Kidney epithelial cell (primary cell): ENCODE measurements around the gene LRP2BP. TPM values are rescaled to one million over a fixed set of nuclear protein-coding genes. Genes with fewer than 3 reads are reported as not detected.
A peak's percentile ranks its signal among the peaks of the same experiment; 100 is the strongest.

Experiments used
- DNase-seq: peaks from one replicate; pipeline ENCODE4 v3.0.0-alpha.2; 2010; ENCODE audit warnings: low read depth
- H3K27me3 ChIP-seq: 2 replicates; pipeline ENCODE4 v1.6.0; 2011; ENCODE audit warnings: low read length; ENCODE audit not compliant: control insufficient read depth, insufficient read depth
- H3K36me3 ChIP-seq: 2 replicates; pipeline ENCODE4 v1.5.1; 2011; ENCODE audit warnings: low read length; ENCODE audit not compliant: control insufficient read depth, insufficient read depth
- H3K4me3 ChIP-seq: 2 replicates; pipeline ENCODE4 v1.5.1; 2011; ENCODE audit warnings: low read depth, mild to moderate bottlenecking, control low read depth, low read length
- CTCF ChIP-seq: IDR thresholded peaks from 2 replicates; pipeline ENCODE4 v1.5.1; 2011; ENCODE audit warnings: mild to moderate bottlenecking, moderate library complexity, low read length, control low read depth, inconsistent platforms; ENCODE audit not compliant: insufficient read depth, poor library complexity, severe bottlenecking
- total RNA-seq: library from RNA; depleted of rRNA; stranded (reverse); fragments of >200 nt; gene quantifications from 2 replicates; pipeline ENCODE4 v1.2.3, GENCODE V29; 2015

Gene LRP2BP
- total RNA-seq, 1 donor from 2014 or later: 0.13 TPM

GRCh38 chr4:185398618-185399017 lies 2.9 kb upstream of the LRP2BP start:
- DNase-seq: no peak
- no peak for TF ChIP-seq CTCF
- Histone ChIP-seq H3K4me3 (no peak overlapping the region), H3K27me3 (no peaks in the 10 kb centered on the region), H3K36me3 (peaks cover 2% of the 10 kb centered on the region)

- peak; percentile 50 for DNase-seq
- TF ChIP-seq CTCF: no peak
- Histone ChIP-seq H3K36me3 (peaks cover 2% of the 10 kb centered on the region), H3K27me3 (no peaks in the 10 kb centered on the region), H3K4me3 (peak within 1 kb of the TSS; percentile 49)
Observed at GRCh38 chr4:185396724-185397385, 1.1 kb upstream of the LRP2BP start, which contains the start of gene ANKRD37. TSS of gene ANKRD37 (plus strand) at chr4:185396841. CDS start at chr4:185396924, 83 bp downstream.

GRCh38 chr4:185395956-185396723 lies 416 bp upstream of the LRP2BP start:
- DNase-seq: peak; percentile 85
- Histone ChIP-seq H3K27me3 (no peaks in the 10 kb centered on the region), H3K36me3 (no peaks in the 10 kb centered on the region), H3K4me3 (peak overlapping the region; percentile 49)
- no peak for TF ChIP-seq CTCF

GRCh38 chr4:185394568-185395237 lies 1.0 kb downstream of the LRP2BP start:
- Histone ChIP-seq H3K36me3 (no peaks in the 10 kb centered on the region), H3K4me3 (no peak overlapping the region), H3K27me3 (no peaks in the 10 kb centered on the region)
- no peak for DNase-seq
- no peak for TF ChIP-seq CTCF

- H3K27me3 ChIP-seq: no peaks in the 10 kb centered on the region
- no peaks in the 10 kb centered on the region for H3K36me3 ChIP-seq
- H3K4me3 ChIP-seq: no peak overlapping the region
- no peak for DNase-seq
- no peak for TF ChIP-seq CTCF
Observed at GRCh38 chr4:185392156-185392555, 3.6 kb downstream of the LRP2BP start.
